Suprapubic skin (tissue), 4 donors: ENCODE measurements around the gene SIGLECL1. TPM values are rescaled to one million over a fixed set of nuclear protein-coding genes. Genes with fewer than 3 reads are reported as not detected.
A peak's percentile ranks its signal among the peaks of the same experiment; 100 is the strongest.

Experiments
- DNase-seq, 2 donors: peaks; one replicate each; pipeline ENCODE4 v3.0.0-alpha.2; 2019; ENCODE audit warnings: low spot score in 2 of 2
- H3K27ac ChIP-seq: fragments of 200-600 bp; sonication (generic); one replicate; pipeline ENCODE4 v1.5.1; 2019
- H3K27me3 ChIP-seq: fragments of 200-600 bp; sonication (generic); one replicate; pipeline ENCODE4 v1.5.1; 2019
- H3K36me3 ChIP-seq: fragments of 200-600 bp; sonication (generic); one replicate; pipeline ENCODE4 v1.5.1; 2019
- H3K4me1 ChIP-seq: fragments of 200-600 bp; sonication (generic); one replicate; pipeline ENCODE4 v1.5.1; 2019
- H3K4me3 ChIP-seq: fragments of 200-600 bp; sonication (generic); one replicate; pipeline ENCODE4 v1.5.1; 2019; ENCODE audit warnings: mild to moderate bottlenecking
- H3K9me3 ChIP-seq: fragments of 200-600 bp; sonication (generic); one replicate; pipeline ENCODE4 v1.5.1; 2019
- EP300 ChIP-seq: sonication (generic); formaldehyde crosslinking; IDR thresholded peaks from one replicate; pipeline ENCODE4 v1.6.1; 2017; ENCODE audit warnings: antibody characterized with exemption
- POLR2A ChIP-seq, 2 donors: fragments of 450-650 bp; IDR thresholded peaks; one replicate each; pipeline ENCODE4 v1.6.1; 2017; ENCODE audit warnings: antibody characterized with exemption in 2 of 2, mild to moderate bottlenecking in 2 of 2, moderate library complexity in 2 of 2
- POLR2AphosphoS5 ChIP-seq, 3 donors: sonication (generic); formaldehyde crosslinking; IDR thresholded peaks; one replicate each; pipeline ENCODE4 v1.6.1; 2017; ENCODE audit warnings: antibody characterized with exemption in 3 of 3
- WGBS: methylation state at CpG from one replicate; pipeline ENCODE4 v1.1.5; 2018; 5-methylcytosine and 5-hydroxymethylcytosine counted together
- total RNA-seq, 4 donors: library from RNA; depleted of rRNA; stranded (reverse); fragments of >200 nt; gene quantifications; one replicate each; pipeline ENCODE4 v1.1.0, GENCODE V29; 2016
- TF ChIP-seq, protein P1 (sequence below), 2 donors: fragments of 200-600 bp in 1 of 2; fragments of 450-650 bp in 1 of 2; sonication (generic) in 1 of 2; IDR thresholded peaks; one replicate each; pipeline ENCODE4 v1.5.1; 2016 to 2019; ENCODE audit warnings: antibody characterized with exemption in 2 of 2, mild to moderate bottlenecking in 1 of 2, moderate library complexity in 1 of 2

Gene SIGLECL1
- total RNA-seq, 4 donors from 2014 or later: not detected

DNA sequence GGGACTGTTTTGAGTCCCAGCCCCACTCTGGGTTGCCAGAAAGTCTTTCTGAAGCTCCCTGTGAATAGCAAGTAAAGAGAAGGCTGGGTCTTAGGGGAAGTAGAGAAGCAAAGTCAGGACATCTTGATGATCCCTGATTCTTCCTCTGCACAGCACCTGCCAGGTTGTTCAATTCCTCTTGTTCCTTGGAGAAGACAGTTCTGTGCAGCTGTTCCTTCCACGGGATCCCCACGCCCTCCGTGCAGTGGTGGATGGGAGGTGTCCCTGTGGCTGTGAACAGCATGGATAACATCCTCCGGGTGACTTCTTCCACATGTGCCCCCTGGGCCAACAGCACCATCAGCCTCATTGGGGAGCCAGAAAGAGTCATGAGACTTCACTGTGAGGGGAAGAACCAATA lies 31.5 kb downstream of the SIGLECL1 start:
- Histone ChIP-seq H3K4me3 (no peak overlapping the region), H3K27me3 (peaks cover 18% of the 10 kb centered on the region), H3K27ac (no peak overlapping the region), H3K36me3 (no peaks in the 10 kb centered on the region), H3K4me1 (no peaks in the 10 kb centered on the region), H3K9me3 (no peaks in the 10 kb centered on the region)
- TF ChIP-seq EP300 (no peak), POLR2AphosphoS5 (IDR thresholded peaks at IDR 0.05) (no peak), POLR2A (IDR thresholded peaks at IDR 0.05) (no peak)
- TF ChIP-seq, protein P1, sequence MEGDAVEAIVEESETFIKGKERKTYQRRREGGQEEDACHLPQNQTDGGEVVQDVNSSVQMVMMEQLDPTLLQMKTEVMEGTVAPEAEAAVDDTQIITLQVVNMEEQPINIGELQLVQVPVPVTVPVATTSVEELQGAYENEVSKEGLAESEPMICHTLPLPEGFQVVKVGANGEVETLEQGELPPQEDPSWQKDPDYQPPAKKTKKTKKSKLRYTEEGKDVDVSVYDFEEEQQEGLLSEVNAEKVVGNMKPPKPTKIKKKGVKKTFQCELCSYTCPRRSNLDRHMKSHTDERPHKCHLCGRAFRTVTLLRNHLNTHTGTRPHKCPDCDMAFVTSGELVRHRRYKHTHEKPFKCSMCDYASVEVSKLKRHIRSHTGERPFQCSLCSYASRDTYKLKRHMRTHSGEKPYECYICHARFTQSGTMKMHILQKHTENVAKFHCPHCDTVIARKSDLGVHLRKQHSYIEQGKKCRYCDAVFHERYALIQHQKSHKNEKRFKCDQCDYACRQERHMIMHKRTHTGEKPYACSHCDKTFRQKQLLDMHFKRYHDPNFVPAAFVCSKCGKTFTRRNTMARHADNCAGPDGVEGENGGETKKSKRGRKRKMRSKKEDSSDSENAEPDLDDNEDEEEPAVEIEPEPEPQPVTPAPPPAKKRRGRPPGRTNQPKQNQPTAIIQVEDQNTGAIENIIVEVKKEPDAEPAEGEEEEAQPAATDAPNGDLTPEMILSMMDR (IDR thresholded peaks at IDR 0.05): no peak
- DNase-seq: peak in 1 of 2 donors; percentile 40
- WGBS: 81% methylated on average over 4 of the region's 4 CpGs

DNA sequence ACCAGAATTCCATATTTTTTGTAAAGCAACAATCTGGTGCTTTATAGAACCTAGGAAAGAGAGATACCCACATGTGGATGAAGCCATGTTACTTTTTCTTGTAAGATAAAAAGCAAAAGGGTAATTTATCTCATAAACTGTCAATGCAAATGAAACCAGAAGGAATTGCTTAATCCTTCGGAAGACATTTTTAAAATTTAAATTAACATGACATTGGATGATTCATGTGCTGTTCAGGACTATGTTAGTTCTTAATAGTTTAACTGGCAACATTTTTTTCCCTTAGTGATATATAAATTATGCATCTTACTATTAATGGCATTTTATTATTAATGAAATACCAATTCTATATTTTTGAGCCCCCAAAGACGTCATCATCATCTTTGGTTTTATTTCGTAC lies 34.8 kb downstream of the SIGLECL1 start:
- H3K27ac ChIP-seq: no peak overlapping the region
- DNase-seq: no peak
- no peak overlapping the region for H3K4me3 ChIP-seq
- H3K4me1 ChIP-seq: no peaks in the 10 kb centered on the region
- H3K9me3 ChIP-seq: no peaks in the 10 kb centered on the region
- peaks cover 6% of the 10 kb centered on the region for H3K27me3 ChIP-seq
- H3K36me3 ChIP-seq: no peaks in the 10 kb centered on the region
- TF ChIP-seq POLR2AphosphoS5 (IDR thresholded peaks at IDR 0.05): no peak
- TF ChIP-seq, protein P1 (IDR thresholded peaks at IDR 0.05): no peak
- no peak for TF ChIP-seq POLR2A (IDR thresholded peaks at IDR 0.05)
- no peak for TF ChIP-seq EP300
- WGBS: 57% methylated on average over 3 of the region's 3 CpGs

DNA sequence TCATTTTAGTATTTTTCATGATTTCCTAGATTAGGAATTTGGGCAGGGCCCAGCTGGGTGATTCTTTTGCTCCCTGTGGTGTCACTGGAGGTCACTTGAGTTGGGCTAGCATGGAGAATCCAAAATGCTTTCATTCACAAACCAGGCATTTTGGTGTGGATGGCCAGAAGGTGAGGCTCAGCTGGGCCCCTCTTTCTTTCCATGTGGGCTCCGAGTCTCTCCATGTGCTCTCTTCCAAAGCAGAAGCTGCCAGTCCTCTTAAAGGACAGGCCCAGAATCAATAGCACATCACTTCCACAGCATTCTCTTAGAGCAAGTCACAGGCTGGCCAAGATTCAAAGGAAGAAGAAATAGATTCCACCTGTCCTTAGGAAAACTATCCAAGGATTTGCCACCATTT lies 38.8 kb downstream of the SIGLECL1 start:
- H3K4me3 ChIP-seq: no peak overlapping the region
- no peaks in the 10 kb centered on the region for H3K9me3 ChIP-seq
- TF ChIP-seq POLR2A (IDR thresholded peaks at IDR 0.05) (no peak), POLR2AphosphoS5 (IDR thresholded peaks at IDR 0.05) (no peak), EP300 (no peak)
- TF ChIP-seq, protein P1 (IDR thresholded peaks at IDR 0.05): no peak
- H3K27me3 ChIP-seq: peaks cover 13% of the 10 kb centered on the region
- H3K4me1 ChIP-seq: no peaks in the 10 kb centered on the region
- no peak overlapping the region for H3K27ac ChIP-seq
- DNase-seq: peak in 1 of 2 donors; percentile 21
- WGBS: 90% methylated on average over 1 of the region's 1 CpG
- H3K36me3 ChIP-seq: no peaks in the 10 kb centered on the region

DNA sequence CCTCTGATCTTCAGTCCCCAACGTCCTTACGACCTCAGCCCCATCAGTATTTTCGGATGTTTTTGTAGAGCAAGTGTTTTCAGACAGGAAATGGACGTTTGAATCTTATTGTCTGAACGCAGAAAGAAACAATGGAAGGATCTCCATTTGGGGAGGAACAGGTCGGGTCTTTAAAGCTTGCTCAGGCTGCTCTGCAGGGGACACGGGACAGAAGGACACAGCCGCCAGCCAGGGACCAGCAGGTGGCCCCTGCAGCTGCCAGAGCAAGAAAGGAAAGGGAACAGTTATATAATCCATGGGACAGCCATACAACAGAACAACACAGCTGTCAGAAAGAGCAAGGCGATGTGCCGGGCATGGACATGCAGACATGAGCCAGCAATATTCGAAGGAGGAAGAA lies 42.1 kb downstream of the SIGLECL1 start:
- no peak overlapping the region for H3K27ac ChIP-seq
- 37% methylated on average over 11 of the region's 11 CpGs for WGBS
- H3K9me3 ChIP-seq: no peaks in the 10 kb centered on the region
- no peak overlapping the region for H3K4me3 ChIP-seq
- TF ChIP-seq POLR2A (IDR thresholded peaks at IDR 0.05): no peak
- no peak for TF ChIP-seq POLR2AphosphoS5 (IDR thresholded peaks at IDR 0.05)
- TF ChIP-seq, protein P1 (IDR thresholded peaks at IDR 0.05): no peak
- no peak for TF ChIP-seq EP300
- no peak for DNase-seq
- no peaks in the 10 kb centered on the region for H3K4me1 ChIP-seq
- H3K27me3 ChIP-seq: peaks cover 33% of the 10 kb centered on the region
- no peaks in the 10 kb centered on the region for H3K36me3 ChIP-seq

DNA sequence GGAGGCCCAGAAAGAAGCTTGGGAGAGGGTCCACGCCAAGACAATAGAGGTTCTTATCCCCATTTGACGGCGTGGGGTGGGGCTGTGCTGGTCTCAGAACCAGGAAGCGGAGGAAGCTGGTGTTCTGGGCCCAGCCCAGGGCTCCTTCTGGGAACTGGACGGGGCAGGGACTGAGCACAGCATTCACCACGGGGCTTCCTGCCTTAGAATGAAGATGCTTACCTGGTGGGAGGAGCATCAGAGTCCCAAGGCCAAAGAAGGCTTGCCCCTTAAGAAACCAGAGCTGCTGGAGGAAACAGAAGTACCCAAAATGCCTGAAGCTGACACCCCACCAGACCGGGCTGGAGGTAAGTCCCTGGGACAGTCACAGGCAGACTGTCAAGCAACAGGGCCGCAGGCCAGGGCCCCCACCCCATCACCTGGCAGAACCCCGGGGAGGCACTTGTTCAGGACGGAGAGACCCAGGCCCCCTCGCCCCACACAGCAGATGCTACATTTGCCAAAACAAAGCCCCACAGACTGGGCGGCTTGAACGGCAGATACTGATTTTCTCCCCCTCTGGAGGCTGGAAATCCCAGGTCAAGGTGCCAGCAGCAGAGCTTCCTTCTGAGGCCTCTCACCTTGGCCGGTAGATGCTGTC lies 42.8 kb downstream of the SIGLECL1 start:
- Histone ChIP-seq H3K4me1 (no peaks in the 10 kb centered on the region), H3K27ac (no peak overlapping the region), H3K27me3 (peaks cover 35% of the 10 kb centered on the region), H3K36me3 (no peaks in the 10 kb centered on the region), H3K9me3 (no peaks in the 10 kb centered on the region), H3K4me3 (no peak overlapping the region)
- DNase-seq: no peak
- TF ChIP-seq POLR2AphosphoS5 (IDR thresholded peaks at IDR 0.05) (no peak), EP300 (no peak)
- WGBS: 80% methylated on average over 14 of the region's 14 CpGs
